Ovary (tissue), 9 donors: ENCODE data around the gene PDE3A. TPM values are rescaled to one million over a fixed set of nuclear protein-coding genes. Genes with fewer than 3 reads are reported as not detected.

ENCODE experiments used
- DNase-seq, 5 donors: peaks; one replicate each; pipeline ENCODE4 v3.0.0-alpha.2; 2019 to 2020
- H3K27ac ChIP-seq, 2 donors: fragments of 200-600 bp; one replicate each; pipeline versions ENCODE4 v1.5.1 to v1.8.0; 2019 to 2022
- H3K27me3 ChIP-seq: fragments of 200-600 bp; one replicate; pipeline ENCODE4 v1.8.0; 2022
- H3K36me3 ChIP-seq: fragments of 200-600 bp; sonication (generic); one replicate; pipeline ENCODE4 v1.5.1; 2019
- H3K4me1 ChIP-seq: one replicate; pipeline ENCODE4 v1.8.1; 2013; ENCODE audit warnings: mild to moderate bottlenecking, moderate library complexity; ENCODE audit not compliant: insufficient read depth
- H3K4me3 ChIP-seq: fragments of 200-600 bp; sonication (generic); one replicate; pipeline ENCODE4 v1.5.1; 2017
- H3K9me3 ChIP-seq, 2 donors: fragments of 200-600 bp in 1 of 2; sonication (generic) in 1 of 2; one replicate each; pipeline versions ENCODE4 v1.5.1 to v1.8.1; 2013 to 2019; ENCODE audit warnings: mild to moderate bottlenecking in 1 of 2, moderate library complexity in 1 of 2
- EP300 ChIP-seq: sonication (generic); formaldehyde crosslinking; IDR thresholded peaks from one replicate; pipeline ENCODE4 v1.6.1; 2017; ENCODE audit warnings: antibody characterized with exemption
- POLR2A ChIP-seq: fragments of 450-650 bp; IDR thresholded peaks from one replicate; pipeline ENCODE4 v1.6.1; 2017; ENCODE audit warnings: antibody characterized with exemption, mild to moderate bottlenecking, moderate library complexity
- WGBS, 3 donors: extraction: QIAGEN DNeasy Blood & Tissue Kit in 1 of 3; methylation state at CpG; one replicate each; pipeline versions ENCODE4 v1.1.5 to v1.1.7; 2013 to 2017; 5-methylcytosine and 5-hydroxymethylcytosine counted together
- intact Hi-C, 4 donors: fragments of 100-400 bp; cut with DNase I; formaldehyde crosslinking; loops; one replicate each; pipeline versions ENCODE4 v1.11.0 to v1.15.1; 2022 to 2023
- polyA plus RNA-seq, 2 donors: library from polyadenylated mRNA; stranded (reverse); fragments of 200-250 nt in 1 of 2; fragments of 350-450 nt in 1 of 2; fragmentation: Illumina TruSeq in 1 of 2; extraction: RNeasy Lipid Tissue Mini Kit (QIAGEN cat#74804) in 1 of 2; gene quantifications; one replicate each; pipeline ENCODE4 v1.2.3, GENCODE V29; 2013 to 2014
- total RNA-seq, 7 donors: library from RNA; depleted of rRNA in 2 of 7; stranded (reverse); fragments of >200 nt in 2 of 7; fragmentation: NEBNext Ultra II Directional in 3 of 7; extraction: Animal tissue kit (Norgen Biotek cat#: 25700) in 3 of 7; gene quantifications; one replicate each; pipeline versions ENCODE4 v1.1.0 to v1.2.4, GENCODE V29; 2016 to 2023
- TF ChIP-seq, protein P1 (sequence below), 3 donors: fragments of 450-650 bp in 2 of 3; fragments of 200-600 bp in 1 of 3; IDR thresholded peaks; one replicate each; pipeline versions ENCODE4 v1.5.1 to v1.8.0; 2016 to 2022; ENCODE audit warnings: antibody characterized with exemption in 3 of 3, mild to moderate bottlenecking in 1 of 3
- donor health status: DM: no; HTN: no; CAD: no; lungs with moderate emphysema.
- donor health status: DM: no; HTN: no; CAD: no.
- donor health status: Bipolar disorder and iron deficiency.
- donor health status: DM: yes; HTN: yes; CAD: no.
- donor health status: DM: no; HTN: no; CAD: no.
- donor health status: DM: yes; HTN: yes; CAD: no.

Gene PDE3A
- total and polyA plus RNA-seq, 9 donors, result 3.7 to 15.2 (median 7.1) TPM

DNA sequence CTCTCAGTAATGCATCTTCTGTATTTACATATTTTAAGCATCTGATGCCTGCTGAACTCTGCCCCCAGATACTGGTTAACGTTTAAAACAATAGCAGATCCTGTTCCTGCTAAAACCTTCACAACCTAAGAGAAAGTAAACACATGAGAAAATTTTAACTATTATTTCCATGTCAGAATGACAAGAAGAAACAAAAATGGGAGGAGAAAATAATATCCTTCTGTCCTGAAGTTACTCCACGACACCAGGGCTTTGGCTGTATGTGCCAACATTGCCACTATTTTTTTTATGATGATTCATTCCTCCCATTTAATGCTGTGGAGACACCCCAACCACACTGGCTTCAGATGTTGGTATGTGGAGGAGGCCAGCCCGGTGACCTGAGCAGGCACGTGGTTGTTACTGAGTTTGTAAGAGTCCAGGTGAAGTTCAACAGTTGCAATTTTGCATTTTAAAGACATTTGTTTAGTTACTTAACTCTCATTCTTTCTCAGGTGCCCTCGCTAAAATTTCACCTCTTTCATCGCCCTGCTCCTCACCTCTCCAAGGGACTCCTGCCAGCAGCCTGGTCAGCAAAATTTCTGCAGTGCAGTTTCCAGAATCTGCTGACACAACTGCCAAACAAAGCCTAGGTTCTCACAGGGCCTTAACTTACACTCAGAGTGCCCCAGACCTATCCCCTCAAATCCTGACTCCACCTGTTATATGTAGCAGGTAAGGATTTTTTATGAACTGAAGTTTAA lies 261.2 kb downstream of the PDE3A start:
- intact Hi-C loops, result no loop called here
- 30 to 41% (median 39%) methylated on average over 6 of the region's 6 CpGs for WGBS, 3 donors
- H3K27me3 ChIP-seq, result no peaks in the 10 kb centered on the region
- no peaks in the 10 kb centered on the region for H3K36me3 ChIP-seq
- DNase-seq, result peak; percentile 19 to 47 (median 33)
- no peak for TF ChIP-seq POLR2A
- TF ChIP-seq, protein P1, sequence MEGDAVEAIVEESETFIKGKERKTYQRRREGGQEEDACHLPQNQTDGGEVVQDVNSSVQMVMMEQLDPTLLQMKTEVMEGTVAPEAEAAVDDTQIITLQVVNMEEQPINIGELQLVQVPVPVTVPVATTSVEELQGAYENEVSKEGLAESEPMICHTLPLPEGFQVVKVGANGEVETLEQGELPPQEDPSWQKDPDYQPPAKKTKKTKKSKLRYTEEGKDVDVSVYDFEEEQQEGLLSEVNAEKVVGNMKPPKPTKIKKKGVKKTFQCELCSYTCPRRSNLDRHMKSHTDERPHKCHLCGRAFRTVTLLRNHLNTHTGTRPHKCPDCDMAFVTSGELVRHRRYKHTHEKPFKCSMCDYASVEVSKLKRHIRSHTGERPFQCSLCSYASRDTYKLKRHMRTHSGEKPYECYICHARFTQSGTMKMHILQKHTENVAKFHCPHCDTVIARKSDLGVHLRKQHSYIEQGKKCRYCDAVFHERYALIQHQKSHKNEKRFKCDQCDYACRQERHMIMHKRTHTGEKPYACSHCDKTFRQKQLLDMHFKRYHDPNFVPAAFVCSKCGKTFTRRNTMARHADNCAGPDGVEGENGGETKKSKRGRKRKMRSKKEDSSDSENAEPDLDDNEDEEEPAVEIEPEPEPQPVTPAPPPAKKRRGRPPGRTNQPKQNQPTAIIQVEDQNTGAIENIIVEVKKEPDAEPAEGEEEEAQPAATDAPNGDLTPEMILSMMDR (IDR thresholded peaks at IDR 0.05), result no peak
- TF ChIP-seq EP300, result no peak
- H3K4me3 ChIP-seq, result no peak overlapping the region
- H3K9me3 ChIP-seq, result no peaks in the 10 kb centered on the region
- H3K4me1 ChIP-seq, result peaks cover 3% of the 10 kb centered on the region
- peak overlapping the region in 1 of 2 donors; percentile 6 for H3K27ac ChIP-seq

DNA sequence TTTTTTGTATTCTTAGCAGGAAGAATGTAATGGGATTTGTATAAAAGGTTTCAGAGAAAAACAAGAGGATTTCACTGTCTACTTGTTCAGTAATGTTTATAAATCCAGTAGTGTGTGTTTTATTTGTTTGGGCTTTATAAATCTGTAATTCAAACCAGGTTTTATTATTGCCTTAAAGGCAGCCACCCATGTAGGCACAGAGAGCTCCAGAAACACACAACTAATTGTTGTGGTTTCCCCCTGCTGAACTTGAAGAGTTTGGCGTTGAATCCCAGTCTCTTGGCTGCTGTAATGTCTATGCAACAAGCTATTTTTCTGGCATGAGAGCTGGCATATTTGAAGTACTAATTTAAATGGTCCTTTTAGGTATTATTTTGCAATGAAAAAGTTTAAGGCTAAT lies 263.4 kb downstream of the PDE3A start:
- H3K36me3 ChIP-seq, result no peaks in the 10 kb centered on the region
- 22 to 35% (median 24%) methylated on average over 1 of the region's 1 CpG for WGBS, 3 donors
- TF ChIP-seq EP300 (no peak), POLR2A (no peak)
- TF ChIP-seq, protein P1 (IDR thresholded peaks at IDR 0.05), result no peak
- no peak overlapping the region for H3K4me3 ChIP-seq
- H3K27me3 ChIP-seq, result no peaks in the 10 kb centered on the region
- no peak overlapping the region for H3K27ac ChIP-seq
- H3K4me1 ChIP-seq, result peaks cover 3% of the 10 kb centered on the region
- DNase-seq, result no peak
- intact Hi-C loops, result no loop called here
- H3K9me3 ChIP-seq, result no peaks in the 10 kb centered on the region

DNA sequence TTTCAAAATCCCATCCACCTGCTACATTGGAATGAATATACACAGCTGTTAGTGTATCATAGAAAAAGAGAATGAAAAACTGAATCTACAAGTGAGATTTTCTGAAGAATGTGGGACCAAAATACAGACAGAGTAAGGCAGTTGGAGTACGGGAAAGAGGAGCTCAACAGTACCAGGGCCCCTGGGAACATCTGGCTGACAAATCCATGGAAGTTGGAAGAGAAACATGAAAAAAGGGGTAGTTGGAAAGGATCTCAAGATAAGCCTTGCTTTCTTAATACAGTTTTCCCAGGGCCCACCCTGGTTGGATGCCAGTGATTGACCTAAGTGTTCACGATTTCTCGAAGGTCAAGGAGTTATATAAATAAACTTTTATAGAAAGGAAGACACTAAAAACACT lies 272.8 kb downstream of the PDE3A start:
- H3K27ac ChIP-seq, result no peak overlapping the region
- 71 to 78% (median 77%) methylated on average over 3 of the region's 3 CpGs for WGBS, 3 donors
- H3K9me3 ChIP-seq, result no peaks in the 10 kb centered on the region
- TF ChIP-seq EP300 (no peak), POLR2A (no peak)
- TF ChIP-seq, protein P1 (IDR thresholded peaks at IDR 0.05), result no peak
- H3K4me1 ChIP-seq, result no peaks in the 10 kb centered on the region
- no peaks in the 10 kb centered on the region for H3K27me3 ChIP-seq
- DNase-seq, result no peak
- H3K4me3 ChIP-seq, result no peak overlapping the region
- no peaks in the 10 kb centered on the region for H3K36me3 ChIP-seq
- intact Hi-C loops, result no loop called here

DNA sequence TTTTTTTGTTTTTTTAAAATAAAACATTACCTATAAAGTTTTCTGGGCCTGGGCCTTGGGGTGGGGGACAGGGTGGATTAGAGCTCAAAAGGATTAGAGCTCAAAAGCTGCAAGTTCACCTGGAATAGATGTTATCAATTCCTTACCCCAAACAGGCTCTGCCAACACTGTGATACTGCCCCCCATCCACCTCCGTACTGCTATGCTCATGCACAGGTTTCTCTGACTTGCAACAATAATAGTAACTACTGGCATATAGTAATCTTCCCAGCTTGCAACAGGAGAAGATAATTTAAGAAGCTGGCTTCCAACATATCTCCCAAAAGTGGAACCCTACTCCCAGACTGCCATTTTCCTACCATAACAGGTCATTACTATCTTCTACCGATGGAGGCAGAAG lies 275.5 kb downstream of the PDE3A start:
- no peaks in the 10 kb centered on the region for H3K36me3 ChIP-seq
- TF ChIP-seq, protein P1 (IDR thresholded peaks at IDR 0.05), result no peak
- TF ChIP-seq EP300, result no peak
- TF ChIP-seq POLR2A, result no peak
- H3K9me3 ChIP-seq, result no peaks in the 10 kb centered on the region
- no peaks in the 10 kb centered on the region for H3K27me3 ChIP-seq
- H3K4me3 ChIP-seq, result no peak overlapping the region
- intact Hi-C loops, result no loop called here
- no peaks in the 10 kb centered on the region for H3K4me1 ChIP-seq
- DNase-seq, result no peak
- no peak overlapping the region for H3K27ac ChIP-seq
- WGBS, 3 donors, result 86 to 93% (median 90%) methylated on average over 2 of the region's 2 CpGs
